Testis (tissue), 3 donors: Measurements from ENCODE around the gene PRMT7. TPM values are rescaled to one million over a fixed set of nuclear protein-coding genes. Genes with fewer than 3 reads are reported as not detected.

ENCODE experiments used
- DNase-seq: peaks from one replicate; pipeline ENCODE4 v3.0.0-alpha.2; 2019
- H3K27ac ChIP-seq, 2 donors: fragments of 200-600 bp; sonication (generic); one replicate each; pipeline ENCODE4 v1.5.1; 2019
- H3K27me3 ChIP-seq: fragments of 200-600 bp; sonication (generic); one replicate; pipeline ENCODE4 v1.5.1; 2019
- H3K36me3 ChIP-seq: fragments of 200-600 bp; sonication (generic); one replicate; pipeline ENCODE4 v1.5.1; 2017; ENCODE audit warnings: low read depth; ENCODE audit errors: missing control alignments
- H3K4me1 ChIP-seq: fragments of 200-600 bp; sonication (generic); one replicate; pipeline ENCODE4 v1.5.1; 2019
- H3K4me3 ChIP-seq, 2 donors: fragments of 200-600 bp; sonication (generic); one replicate each; pipeline ENCODE4 v1.5.1; 2017 to 2019
- H3K9me3 ChIP-seq: fragments of 200-600 bp; sonication (generic); one replicate; pipeline ENCODE4 v1.5.1; 2017
- CTCF ChIP-seq, 3 experiments: fragments of 450-650 bp in 2 of 3; fragments of 200-600 bp in 1 of 3; sonication (generic) in 1 of 3; IDR thresholded peaks; one replicate each; pipeline ENCODE4 v1.5.1; 2016 to 2019; ENCODE audit warnings: antibody characterized with exemption in 3 of 3, mild to moderate bottlenecking in 2 of 3, moderate library complexity in 1 of 3
- POLR2A ChIP-seq: fragments of 450-650 bp; IDR thresholded peaks from one replicate; pipeline ENCODE4 v1.6.1; 2017; ENCODE audit warnings: antibody characterized with exemption, mild to moderate bottlenecking, moderate library complexity
- WGBS, 2 donors: methylation state at CpG; one replicate each; pipeline ENCODE4 v1.1.5; 2018; 5-methylcytosine and 5-hydroxymethylcytosine counted together
- intact Hi-C: fragments of 100-400 bp; cut with DNase I; formaldehyde crosslinking; loops from one replicate; pipeline ENCODE4 v1.15.1; 2023; ENCODE audit warnings: low total_unique reads
- polyA plus RNA-seq: library from polyadenylated mRNA; stranded (reverse); fragments of 350-450 nt; fragmentation: Illumina TruSeq; extraction: RNeasy Lipid Tissue Mini Kit (QIAGEN cat#74804); gene quantifications from one replicate; pipeline ENCODE4 v1.2.3, GENCODE V29; 2014; ENCODE audit warnings: low read depth, low replicate concordance; ENCODE audit not compliant: insufficient read depth
- total RNA-seq, 2 donors: library from RNA; depleted of rRNA; stranded (reverse); fragments of >200 nt; gene quantifications; one replicate each; pipeline ENCODE4 v1.2.3, GENCODE V29; 2016

The PRMT7 gene
- total and polyA plus RNA-seq, 3 donors from 2014 or later: 47.9 to 111 (median 99.3) TPM

- Histone ChIP-seq H3K4me1 (peaks cover 25% of the 10 kb centered on the region), H3K9me3 (no peaks in the 10 kb centered on the region), H3K36me3 (no peaks in the 10 kb centered on the region), H3K4me3 (no peak overlapping the region), H3K27me3 (no peaks in the 10 kb centered on the region), H3K27ac (no peak overlapping the region)
- intact Hi-C loops: loop anchor here (10.0 kb wide), 1 partner anchor 152 kb away; no protein-coding TSS in a partner anchor
- no peak for DNase-seq
- TF ChIP-seq CTCF (IDR thresholded peaks at IDR 0.05) (no peak), POLR2A (no peak)
- WGBS, 2 donors: 78 to 92% methylated on average over 3 to 8 of the region's 8 CpGs
These were observed 51.6 kb downstream of the PRMT7 start for GRCh38 chr16:68362262-68362913.

GRCh38 chr16:68362947-68363657, 52.3 kb downstream of the PRMT7 start:
- Histone ChIP-seq H3K4me1 (peaks cover 25% of the 10 kb centered on the region), H3K36me3 (no peaks in the 10 kb centered on the region)
- 50 to 76% methylated on average over 1 to 18 of the region's 18 CpGs for WGBS, 2 donors

DNA sequence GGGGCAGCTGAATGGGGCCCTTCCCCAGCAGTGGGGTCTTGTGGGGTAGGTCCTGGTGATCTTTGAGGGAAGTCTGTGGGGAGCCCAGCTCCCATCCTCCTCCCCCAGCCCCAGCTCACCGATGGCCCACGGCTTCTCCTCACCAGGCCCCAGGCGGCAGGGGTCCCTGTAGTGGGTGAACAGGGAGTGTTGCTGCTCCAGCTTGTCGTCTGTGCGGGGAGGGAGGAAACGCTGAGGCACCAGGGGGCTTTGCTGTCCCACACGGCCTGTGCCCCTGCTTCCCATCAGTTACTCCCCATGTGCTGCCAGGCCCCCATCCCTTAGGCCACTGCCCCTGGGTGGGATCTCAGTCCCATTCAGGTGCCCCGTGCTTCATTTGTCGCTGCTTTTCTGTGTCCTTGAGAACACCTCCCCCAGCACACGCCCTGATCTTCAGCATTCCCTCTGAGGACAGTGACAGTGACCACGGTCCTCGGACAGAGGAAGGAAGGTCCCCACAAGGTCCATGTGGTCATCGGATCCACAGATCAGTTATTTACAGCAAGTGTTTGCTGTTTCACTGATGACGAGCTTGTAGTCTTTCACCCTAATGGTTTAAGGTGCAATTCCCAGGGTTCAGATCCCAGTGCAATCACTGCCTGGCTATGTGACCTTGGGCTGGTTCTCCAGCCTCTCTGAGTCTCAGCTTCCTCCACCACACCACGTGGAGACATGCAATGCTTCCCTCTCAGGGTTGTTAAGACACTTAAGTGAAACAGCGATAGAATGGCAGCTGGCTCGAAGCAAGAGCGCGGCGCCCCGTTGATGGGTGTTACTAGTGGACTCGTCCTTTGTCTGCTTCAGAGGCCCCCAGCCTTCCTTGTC, 53.1 kb downstream of the PRMT7 start:
- peak; percentile 33 for DNase-seq
- WGBS, 2 donors: 55 to 58% methylated on average over 13 to 22 of the region's 22 CpGs
- TF ChIP-seq POLR2A: no peak
- no peak for TF ChIP-seq CTCF (IDR thresholded peaks at IDR 0.05)
- intact Hi-C loops: loop anchor here (10.0 kb wide), 1 partner anchor 151 kb away; no protein-coding TSS in a partner anchor
- Histone ChIP-seq H3K27ac (no peak overlapping the region), H3K27me3 (no peaks in the 10 kb centered on the region), H3K9me3 (no peaks in the 10 kb centered on the region), H3K36me3 (no peaks in the 10 kb centered on the region), H3K4me3 (no peak overlapping the region), H3K4me1 (peaks cover 25% of the 10 kb centered on the region)

More at GRCh38 chr16:68362947-68363657, 52.3 kb downstream of the PRMT7 start:
- Histone ChIP-seq H3K27ac (no peak overlapping the region), H3K4me3 (no peak overlapping the region), H3K9me3 (no peaks in the 10 kb centered on the region), H3K27me3 (no peaks in the 10 kb centered on the region)
- no peak for TF ChIP-seq CTCF (IDR thresholded peaks at IDR 0.05)
- no peak for TF ChIP-seq POLR2A
- no peak for DNase-seq
- intact Hi-C loops: loop anchor here (10.0 kb wide), 1 partner anchor 152 kb away; no protein-coding TSS in a partner anchor

- Histone ChIP-seq H3K36me3 (no peaks in the 10 kb centered on the region), H3K27me3 (no peaks in the 10 kb centered on the region), H3K27ac (no peak overlapping the region), H3K9me3 (no peaks in the 10 kb centered on the region), H3K4me1 (peaks cover 25% of the 10 kb centered on the region), H3K4me3 (no peak overlapping the region)
- TF ChIP-seq CTCF (IDR thresholded peaks at IDR 0.05) (peak in 1 of 3 experiments; percentile 17), POLR2A (no peak)
- intact Hi-C loops: loop anchor here (10.0 kb wide), 1 partner anchor 150 kb away; no protein-coding TSS in a partner anchor
- 68 to 90% methylated on average over 2 to 14 of the region's 14 CpGs for WGBS, 2 donors
- DNase-seq: no peak
These were observed 53.8 kb downstream of the PRMT7 start for GRCh38 chr16:68364561-68364998.
